Measurements from ENCODE around the gene VPREB1.
"Not testable (repeated sequence)": the region's sequence is repeated elsewhere in the genome, so short reads cannot be mapped to it uniquely, and the experiment has no call there.

Gene VPREB1

DNA sequence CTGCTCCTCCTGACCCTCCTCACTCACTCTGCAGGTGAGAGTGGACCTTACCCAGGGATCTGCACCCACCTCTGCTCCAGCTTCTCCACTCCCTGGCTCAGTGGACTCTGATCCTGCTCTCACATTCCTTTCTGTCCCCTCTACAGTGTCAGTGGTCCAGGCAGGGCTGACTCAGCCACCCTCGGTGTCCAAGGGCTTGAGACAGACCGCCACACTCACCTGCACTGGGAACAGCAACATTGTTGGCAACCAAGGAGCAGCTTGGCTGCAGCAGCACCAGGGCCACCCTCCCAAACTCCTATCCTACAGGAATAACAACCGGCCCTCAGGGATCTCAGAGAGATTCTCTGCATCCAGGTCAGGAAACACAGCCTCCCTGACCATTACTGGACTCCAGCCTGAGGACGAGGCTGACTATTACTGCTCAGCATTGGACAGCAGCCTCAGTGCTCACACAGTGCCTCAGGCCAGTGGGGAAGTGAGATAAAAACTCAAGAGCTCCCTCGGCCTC lies 29.7 kb upstream of the VPREB1 start:
- no peak for DNase-seq

DNA sequence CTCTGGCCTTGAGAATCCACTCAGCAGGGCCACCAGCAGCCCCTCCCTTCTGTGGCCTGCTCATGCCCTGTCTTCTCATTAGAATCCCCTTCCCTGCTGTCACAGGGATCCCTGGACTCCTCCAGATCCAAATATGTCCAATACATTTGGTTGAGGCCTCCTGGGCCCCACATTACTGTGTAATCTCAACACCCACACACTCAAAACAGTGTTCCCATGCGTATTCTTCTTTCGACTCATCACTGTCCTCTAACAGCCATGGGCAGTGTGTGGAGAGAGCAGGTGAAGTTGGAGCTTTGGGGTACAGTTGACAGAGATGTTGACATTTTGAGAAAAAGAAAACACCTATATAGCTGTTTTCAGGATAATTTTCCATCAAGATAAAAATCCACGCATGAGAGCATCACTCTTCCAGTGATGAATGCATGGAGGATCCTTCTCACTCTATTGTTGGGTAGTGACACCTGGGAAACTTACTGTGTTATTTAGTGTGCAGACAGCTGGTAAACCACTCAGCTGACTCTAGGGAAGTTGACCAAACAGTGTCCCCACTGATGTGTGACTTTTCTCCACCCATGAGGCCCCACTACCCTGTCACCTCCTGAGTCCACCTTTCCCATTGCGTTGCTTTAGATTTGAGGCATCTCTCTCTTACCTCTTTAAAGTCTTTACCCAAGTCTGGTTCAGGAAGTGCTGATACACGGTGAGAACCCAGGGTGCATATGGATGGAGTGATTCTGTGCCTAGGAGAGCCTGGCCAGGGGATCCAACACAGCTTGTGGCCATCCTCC lies 28.7 kb upstream of the VPREB1 start:
- DNase-seq: no peak

DNA sequence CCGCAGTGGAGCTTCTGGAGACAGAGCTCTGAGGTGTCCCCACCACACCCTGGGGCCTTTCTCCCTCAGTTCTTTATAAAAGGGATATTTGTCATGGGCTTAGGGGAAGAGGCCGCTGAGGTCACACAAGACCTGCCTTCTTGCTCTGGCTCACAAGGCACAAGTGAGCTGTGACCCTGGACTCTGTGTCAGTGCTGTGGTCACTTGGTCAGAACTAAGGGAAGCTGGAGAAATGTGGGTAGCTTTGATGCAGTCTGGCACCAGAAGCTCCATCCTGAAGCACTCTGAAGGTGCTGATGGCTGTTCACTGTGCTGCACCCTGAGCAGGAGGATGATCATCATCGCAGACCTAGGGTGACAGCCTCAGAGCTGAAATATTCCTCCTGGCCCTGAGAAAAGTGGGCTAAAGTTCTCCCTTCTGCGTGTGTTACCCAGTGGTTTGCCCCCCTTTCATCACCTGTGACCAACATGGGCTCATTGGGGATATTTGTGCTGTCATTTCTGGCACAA lies 28.1 kb upstream of the VPREB1 start:
- DNase-seq: no peak

DNA sequence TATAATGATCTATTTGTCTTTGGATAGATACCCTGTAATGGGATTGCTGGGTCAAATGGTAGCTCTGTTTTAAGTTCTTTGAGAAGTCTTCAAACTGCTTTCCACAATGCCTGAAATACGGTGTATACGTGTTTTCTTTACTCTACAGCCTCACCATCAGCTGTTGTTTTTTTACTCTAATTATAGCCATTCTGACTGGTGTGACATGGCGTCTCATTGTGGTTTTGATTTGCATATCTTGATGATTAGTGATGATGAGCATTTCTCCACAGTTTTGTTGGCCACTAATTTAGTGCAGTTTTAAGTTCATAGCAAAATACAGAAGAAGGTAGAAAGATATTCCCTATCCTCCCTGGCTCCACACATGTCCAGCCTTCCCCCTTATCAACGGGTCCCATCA lies 26.3 kb upstream of the VPREB1 start:
- DNase-seq: no peak

DNA sequence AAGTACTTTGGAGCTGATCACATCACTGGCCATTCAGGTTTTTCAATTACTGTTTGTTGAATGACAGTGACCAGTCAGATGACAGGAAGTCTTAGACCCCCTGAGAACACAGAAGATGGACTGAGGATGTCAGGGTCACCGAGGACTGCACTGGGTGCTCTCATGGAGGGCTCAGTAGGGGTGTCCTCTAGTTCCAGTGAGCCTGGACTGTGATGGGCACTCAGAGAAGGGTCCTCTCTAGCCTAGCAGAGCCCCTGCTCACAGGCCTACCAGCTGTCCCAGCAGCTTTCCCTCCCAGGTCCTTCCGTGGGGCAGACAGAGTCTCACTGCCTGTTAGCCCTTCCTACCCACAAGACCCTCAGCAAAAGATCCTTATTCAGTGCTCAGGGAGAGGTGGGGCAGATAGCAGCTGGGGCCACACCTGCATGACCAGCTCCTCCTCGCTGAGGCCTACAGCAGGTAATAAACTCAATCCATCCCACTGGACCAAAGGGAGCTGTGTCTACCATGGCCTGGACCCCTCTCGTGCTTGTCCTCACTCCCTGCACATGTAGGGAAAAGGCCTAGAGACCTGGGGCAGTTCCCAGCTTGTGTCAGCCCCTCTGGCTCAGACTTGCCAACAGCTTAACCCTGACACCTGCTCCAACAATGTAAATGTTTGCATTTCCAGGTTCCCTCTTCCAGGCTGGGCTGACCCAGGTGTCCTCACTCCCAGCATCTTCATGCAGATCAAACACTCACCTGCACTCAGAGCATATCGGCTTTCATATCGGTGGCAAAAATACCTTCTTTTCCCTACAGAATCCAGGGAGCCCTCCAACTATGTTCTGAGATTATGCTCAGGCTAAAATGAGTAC lies 25.2 kb upstream of the VPREB1 start:
- no peak for DNase-seq

DNA sequence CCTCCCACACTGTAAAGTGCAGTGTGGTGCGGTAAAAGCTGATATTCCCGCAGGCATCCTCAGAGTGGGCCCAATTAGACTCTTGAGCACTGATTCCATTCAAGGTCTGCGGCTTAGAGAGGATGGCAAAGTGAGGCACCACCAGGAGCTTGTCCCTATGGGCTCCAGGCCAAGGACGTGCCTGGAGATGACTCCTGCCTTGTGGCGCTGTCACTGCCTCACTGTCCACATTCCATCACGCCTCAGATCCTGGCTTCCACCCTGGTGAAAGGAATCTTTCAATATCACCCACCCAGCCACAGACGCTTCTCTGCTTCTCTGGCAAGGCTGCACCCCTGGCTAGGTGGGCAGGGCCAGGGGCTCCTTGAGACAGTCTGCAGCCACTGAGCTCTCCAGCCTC lies 23.5 kb upstream of the VPREB1 start:
- DNase-seq: not testable (repeated sequence)

DNA sequence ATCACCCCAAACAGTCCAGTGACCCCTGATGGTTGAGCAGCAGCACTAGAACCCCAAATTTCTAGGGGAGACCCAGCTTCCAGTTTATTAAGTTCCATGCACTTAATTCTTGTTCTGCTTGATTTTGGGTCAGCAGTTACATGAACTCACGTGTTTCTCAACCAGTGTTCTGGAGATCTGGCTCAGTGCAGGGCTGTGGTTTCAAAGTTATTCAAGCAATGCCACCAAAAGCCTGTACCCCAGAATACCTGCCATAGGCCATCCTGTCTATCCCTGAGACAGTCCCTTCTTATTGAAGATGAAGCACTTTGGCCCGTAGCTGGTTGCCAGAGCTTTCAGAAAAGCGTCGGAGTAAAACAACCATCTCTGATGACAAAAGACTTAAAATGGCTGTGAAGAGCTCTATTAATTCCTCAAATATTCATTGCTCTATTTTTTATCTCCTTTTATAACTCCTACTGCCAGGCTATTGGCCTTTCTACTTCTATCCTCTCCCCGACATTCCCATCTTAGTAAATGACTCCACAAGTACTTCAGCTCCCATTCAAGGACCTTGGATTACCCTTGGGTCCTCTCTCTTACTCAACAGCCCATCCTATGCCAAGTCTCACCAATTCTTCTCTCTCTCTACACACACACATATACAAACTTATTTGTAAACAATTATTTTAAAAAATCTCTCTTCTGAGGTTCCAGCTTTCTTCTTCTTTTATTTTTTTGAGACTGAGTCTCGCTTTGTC lies 18.0 kb upstream of the VPREB1 start:
- DNase-seq: no peak

DNA sequence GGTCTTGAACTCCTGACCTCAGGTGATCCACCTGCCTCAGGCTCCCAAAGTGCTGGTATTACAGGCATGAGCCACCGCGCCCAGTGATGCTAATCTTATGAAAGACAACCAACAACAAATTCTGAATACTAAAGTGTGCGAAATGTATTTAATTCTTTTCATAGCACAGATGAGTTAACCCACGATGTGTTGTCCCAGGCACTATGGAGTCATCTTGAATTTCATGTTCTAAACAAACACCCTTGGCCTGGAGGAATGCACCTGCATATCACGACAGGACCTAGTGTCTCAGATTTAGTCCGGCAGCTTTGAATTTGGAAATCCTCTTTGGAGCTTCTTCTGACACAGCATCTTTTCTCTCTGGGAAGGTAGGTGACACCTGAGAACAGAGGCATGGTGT lies 16.2 kb upstream of the VPREB1 start:
- DNase-seq: no peak

DNA sequence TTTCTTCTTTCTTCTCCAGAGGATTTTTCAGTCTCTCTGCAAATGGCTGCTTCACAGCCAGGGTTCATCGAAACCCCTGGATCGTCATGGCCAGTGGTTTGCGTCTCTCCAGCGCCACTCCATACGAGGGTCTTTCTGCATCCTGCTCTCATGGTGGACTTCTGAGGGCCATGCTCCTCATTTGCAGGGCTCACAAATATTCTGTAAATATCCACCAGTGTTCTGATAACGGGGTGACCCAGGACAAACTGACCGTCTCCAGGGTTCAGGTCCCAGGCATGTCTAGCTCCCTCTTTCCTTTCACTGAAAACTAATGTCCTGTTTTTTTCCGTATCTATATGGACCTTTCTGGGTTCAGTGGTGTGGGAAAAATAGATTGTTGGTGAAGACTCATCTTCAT lies 15.7 kb upstream of the VPREB1 start:
- no peak for DNase-seq

DNA sequence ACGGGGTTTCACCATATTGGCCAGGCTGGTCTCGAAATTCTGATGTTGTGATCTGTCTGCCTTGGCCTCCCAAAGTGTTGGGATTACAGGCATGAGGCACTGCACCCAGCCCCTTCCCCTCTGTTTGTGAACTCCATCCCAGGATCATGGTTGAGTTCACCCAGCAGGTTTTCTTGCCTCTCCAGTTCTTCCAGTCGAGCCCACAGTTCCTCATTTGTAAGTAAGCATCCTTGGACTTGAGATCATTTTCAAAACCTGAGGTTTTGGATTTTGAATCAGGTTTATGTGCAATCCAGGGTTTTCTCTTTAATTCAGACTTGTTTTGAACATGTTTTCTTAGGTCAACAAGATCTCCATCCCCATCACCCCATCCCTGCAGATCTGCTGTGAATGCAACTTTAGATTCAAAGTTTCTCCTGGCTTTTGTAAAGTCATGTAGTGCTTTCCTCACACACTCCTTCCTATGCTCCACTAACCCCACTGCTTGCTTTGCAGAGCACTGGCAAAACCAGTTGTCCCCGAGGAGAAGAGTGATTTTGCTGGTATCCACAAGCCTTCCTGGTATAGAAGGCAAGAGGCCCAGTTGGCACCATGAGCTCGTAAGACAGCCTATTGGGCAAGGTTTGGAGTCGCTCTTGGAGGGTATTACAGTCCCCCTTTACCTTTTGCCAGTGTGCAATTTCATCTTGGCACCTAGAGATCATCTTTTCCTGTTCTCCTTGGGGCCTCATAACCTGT lies 14.7 kb upstream of the VPREB1 start:
- DNase-seq: no peak

DNA sequence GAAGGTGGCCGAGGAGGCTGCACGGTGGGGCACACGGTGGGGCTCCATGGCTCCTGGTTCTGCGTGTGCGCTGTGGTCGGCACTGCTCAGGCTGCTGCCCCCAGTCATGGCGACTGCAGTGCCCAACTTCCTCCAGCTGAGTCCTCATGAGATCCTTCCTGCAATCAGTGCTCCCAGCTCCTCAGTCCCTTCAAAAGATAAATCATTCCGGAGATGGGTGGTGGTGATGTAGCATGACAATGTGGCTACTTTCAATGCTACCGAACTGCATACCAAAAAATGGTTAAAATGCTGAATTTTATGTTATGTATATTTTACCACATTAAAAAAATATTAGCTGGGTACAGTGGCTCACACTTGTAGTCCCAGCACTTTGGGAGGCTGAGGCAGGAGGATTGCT lies 14.1 kb upstream of the VPREB1 start:
- DNase-seq: no peak

DNA sequence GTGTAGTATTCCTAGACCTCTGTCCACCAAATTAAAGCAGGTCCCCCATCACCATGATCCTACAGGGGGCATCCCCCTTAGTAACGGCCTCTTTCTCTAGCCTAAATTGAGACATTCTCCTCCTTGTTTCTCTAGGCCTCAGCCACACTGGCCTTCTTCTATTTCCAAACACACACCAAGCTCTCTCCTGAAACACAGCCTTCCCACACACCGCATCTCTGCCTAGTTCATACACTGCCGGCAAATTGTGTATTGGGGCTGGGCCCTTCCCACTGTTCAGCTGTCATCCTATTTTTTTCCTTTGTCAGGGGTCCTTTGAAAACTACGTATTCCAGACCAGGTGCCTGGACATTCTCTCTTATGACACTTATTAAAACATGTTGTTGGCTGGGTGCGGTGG lies 11.5 kb upstream of the VPREB1 start:
- DNase-seq: no peak

DNA sequence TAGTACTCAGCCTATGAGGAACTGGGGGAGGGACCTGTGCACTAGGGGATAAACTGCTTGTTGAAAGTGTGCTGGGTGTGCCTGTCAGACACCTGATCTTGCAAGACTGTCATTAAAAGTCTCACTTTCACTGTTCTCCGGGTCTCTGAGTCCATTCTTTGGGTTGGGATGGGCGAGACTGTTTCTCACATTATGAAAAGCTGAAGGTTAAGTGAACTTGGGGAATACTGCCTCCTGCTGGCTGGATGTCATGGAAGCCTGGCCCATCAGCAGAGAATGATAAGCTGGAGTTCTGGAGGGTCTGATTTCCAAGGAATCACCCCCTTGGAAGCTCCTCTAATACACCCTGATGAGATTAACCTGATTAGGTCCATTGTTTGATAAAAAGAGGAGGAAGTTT lies 9.0 kb upstream of the VPREB1 start:
- peak; percentile 21 for DNase-seq

DNA sequence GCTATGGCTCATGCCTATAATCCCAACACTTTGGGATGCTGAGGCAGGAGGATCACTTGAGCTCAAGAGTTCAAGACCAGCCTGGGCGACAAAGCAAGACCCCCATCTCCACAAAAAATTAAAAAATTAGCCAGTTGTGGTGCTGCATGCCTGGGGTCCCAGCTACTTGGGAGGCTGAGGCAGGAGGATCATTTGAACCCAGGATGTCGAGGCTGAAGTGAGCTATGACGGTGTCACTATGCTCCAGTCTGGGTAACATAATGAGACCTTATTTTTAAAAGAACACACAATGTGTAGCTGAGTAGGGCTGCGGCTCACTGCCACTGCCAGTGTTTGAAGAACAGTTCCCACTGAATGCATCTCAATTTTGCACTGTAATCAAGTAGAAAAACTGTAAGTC lies 7.1 kb upstream of the VPREB1 start:
- DNase-seq: no peak

DNA sequence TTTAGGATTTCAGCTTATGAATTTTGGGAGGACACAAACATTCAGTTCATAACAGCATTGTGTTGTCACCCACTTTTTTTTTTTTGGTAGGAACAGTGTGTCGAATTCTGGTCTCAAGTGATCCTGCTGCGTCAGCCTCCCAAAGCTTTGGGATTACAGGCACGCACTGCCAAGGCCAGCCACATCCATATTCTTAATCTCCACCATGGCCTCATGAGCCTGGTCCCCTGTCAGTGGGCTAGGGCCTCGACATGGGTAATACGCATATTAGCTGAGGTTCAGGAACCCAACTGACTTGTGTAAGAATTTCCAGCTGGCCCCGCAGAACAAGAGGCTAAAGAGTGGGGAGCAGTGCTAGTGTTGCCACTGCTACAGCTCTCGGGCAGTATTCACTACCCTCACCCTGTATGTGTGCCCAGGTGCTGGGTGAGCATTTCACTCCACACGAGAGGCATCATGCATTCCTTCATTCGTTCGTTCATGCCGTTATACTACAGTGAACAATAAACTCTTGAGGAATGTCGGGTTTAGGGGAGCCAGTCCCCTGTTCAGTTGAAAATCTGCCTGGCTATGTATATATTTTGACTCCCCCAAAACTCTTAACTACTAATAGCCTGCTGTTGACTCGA lies 5.2 kb upstream of the VPREB1 start:
- DNase-seq: no peak

DNA sequence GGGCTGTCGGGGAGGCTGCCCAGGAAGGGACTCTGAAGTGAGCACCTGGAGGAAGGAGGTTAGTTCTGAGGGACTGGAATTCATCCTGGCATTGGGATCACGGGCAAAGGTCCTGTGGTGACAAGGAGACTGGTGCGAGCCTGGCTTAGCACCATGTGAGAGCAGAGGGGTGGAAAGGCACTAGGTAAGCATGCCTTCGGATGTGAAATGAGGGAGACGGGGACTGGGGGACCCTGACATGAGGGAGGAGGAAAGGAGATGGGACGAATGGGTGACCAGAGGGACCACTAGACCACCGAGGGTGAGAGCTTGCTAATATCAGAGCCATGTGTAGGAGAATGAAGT lies 3.1 kb upstream of the VPREB1 start:
- DNase-seq: no peak

DNA sequence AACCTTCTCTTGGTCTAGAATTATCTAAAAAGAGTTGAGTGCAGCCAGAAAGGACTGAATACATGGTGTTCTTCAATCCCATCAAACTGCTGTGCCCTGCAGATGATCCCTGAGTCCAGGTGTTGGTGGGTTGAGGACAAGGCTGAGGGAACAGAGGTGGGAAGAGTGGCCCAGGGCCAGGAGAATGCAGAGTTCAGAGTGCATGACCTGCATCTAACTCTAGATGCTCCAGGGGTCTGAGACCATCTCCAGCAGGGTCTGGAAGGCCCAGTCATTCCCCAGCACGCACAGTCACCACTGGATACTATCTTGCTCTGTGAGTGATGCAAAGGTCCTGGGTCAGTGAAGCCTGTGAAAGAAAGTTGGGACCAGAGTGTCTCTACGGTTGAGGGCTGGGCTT lies 2.1 kb upstream of the VPREB1 start:
- no peak for DNase-seq

DNA sequence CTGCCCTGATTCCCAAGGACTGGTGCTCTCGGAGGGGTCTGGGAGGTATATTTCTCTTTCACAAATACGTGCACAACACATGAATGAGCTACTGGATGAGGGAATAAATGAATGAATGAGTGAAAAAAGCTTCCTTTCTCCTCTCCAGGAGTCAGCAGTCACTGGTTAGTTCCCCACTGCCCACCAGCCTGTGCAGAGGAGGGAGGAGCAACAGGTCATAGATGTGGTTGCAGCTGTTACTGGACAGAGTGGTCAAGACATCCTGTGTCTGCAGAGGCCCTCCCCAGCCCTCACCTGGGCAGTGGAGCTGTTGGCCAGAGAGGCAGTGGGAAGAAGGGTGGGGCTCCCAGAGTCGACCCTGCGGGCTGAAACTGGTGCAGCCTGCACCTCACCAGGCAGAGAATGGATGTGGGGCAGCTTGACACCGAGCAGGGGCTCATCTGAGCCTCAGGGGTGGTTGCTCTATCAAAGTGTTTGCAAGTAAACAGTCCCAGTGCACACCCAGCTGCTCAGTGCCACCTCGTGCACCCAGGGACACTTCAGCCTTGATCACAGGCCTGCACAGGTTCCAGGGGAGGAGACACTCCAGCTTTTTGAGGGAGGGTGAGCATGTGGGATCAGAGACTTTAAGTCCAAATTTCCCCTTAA lies 1.4 kb upstream of the VPREB1 start:
- DNase-seq: no peak

DNA sequence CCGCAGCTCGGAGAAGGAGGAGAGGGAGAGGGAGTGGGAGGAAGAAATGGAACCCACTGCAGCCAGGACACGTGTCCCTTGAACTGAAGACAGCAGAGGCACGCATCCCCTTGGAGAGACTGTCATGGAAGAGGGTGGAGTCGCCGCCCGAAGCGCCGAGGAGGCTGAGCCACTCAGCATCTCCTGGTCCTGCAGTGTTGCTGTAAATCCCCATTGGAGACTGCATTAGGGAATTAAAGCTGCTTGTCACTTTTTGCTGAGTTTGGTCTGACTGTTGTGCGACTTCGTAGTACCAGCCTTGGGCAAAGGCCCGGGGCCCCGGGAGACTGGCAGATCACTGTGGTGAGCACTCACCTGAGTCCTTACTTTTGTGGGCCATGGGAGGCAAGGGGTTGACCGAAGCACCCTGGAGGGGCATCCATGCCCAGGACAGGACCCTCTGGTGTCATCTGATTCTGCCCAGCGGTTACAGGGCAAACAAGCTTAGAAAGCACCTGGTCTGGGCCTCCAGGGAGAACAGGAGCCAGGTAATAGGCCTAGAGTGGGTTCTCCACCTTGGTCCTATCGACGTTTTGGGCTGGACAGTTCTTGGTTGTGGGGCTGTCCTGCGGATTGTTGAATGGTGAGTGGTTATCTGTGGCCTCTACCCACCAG lies 797 bp downstream of the VPREB1 start:
- no peak for DNase-seq

DNA sequence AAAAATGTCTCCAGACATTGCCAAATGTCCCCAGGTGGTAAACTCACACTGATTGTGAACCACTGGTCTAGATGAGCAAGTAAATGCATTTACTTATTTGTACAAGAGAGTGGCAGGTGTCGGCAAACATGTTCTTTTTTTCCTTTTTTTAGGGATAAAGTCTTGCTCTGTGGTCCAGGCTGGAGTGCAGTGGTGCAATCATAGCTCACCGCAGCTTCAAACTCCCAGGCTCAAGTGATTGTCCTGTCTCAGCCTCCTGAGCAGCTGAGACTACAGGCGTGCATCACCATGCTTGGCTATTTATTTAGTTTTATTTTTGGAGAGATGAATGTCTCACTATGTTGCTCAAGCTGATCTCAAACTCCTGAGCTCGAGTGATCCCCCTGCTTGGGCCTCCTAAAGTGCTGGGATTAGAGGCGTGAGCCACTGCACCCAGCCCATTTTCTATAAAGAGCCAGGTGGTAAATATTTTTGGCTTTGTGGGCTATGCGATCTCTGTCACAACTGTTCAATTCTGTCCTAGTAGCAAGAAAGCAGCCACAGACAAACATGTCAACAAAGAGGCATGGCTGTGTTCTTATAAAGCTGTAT lies 1.4 kb downstream of the VPREB1 start:
- DNase-seq: peak; percentile 39

DNA sequence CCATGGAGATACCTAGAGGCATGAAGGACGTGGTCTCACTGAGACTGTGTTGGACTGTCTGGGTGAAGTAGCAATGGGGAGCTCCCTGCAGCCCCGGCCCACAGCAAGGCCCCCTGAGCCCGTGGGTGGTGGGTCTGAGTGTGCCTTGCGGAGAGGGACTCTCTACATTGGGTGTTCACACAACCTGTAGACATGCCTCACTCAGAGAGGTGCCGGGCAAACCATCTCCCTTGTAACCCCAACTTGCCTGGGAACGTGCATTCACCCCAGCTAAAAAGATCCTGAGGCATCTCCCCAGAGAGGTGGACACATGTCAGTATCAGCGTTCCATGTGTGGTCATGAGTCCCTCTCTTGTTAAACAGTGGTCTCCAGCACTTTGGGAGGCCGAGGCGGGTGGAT lies 2.1 kb downstream of the VPREB1 start:
- no peak for DNase-seq

All from MV-4-11 (cell line).